HepG2 (cell line): ENCODE measurements around the gene GGTLC2.
"Not testable (repeated sequence)": the region's sequence is repeated elsewhere in the genome, so short reads cannot be mapped to it uniquely, and the experiment has no call there.

Source experiments
- BHLHE40 ChIP-seq: IDR thresholded peaks from 2 replicates; pipeline ENCODE4 v1.6.1; 2011; ENCODE audit warnings: low read length, improper control_type of control experiment
- CHD2 ChIP-seq: IDR thresholded peaks from 2 replicates; pipeline ENCODE4 v1.6.1; 2011; ENCODE audit warnings: low read depth, low read length, improper control_type of control experiment
- KDM1A ChIP-seq: IDR thresholded peaks from 2 replicates; pipeline ENCODE4 v1.6.1; 2016; ENCODE audit warnings: missing compliant biosample characterization
- PRPF4 ChIP-seq: fragments of 200-400 bp; formaldehyde crosslinking; IDR thresholded peaks from 2 replicates; pipeline ENCODE4 v1.6.1; 2016; ENCODE audit warnings: low read length, low read depth; ENCODE audit not compliant: poor library complexity, severe bottlenecking
- RNF2 ChIP-seq: fragments of 450-650 bp; conservative IDR thresholded peaks from 2 replicates; pipeline ENCODE4 v1.6.1; 2016; ENCODE audit warnings: low read depth
- SP1 ChIP-seq, 2 experiments: fragments of 450-650 bp in 1 of 2; sonication (generic) in 1 of 2; formaldehyde crosslinking in 1 of 2; IDR thresholded peaks; 2 replicates each; pipeline versions ENCODE4 v1.4.0 to v1.6.1; 2016 to 2020; ENCODE audit warnings: missing genetic modification reagents in 1 of 2
- ZNF263 ChIP-seq: sonication (generic); formaldehyde crosslinking; IDR thresholded peaks from 2 replicates; pipeline ENCODE4 v1.4.0; 2020; ENCODE audit warnings: missing genetic modification reagents
- ZNF510 ChIP-seq: sonication (generic); formaldehyde crosslinking; IDR thresholded peaks from 2 replicates; pipeline ENCODE4 v1.4.0; 2020; ENCODE audit warnings: low read depth, mild to moderate bottlenecking, missing genetic modification reagents
- TF ChIP-seq, protein P1 (sequence below): sonication (generic); formaldehyde crosslinking; IDR thresholded peaks from 2 replicates; pipeline ENCODE4 v1.5.1; 2020; ENCODE audit warnings: mild to moderate bottlenecking, missing genetic modification reagents, borderline replicate concordance
- TF ChIP-seq, protein P2 (sequence below), 2 experiments: sonication (generic) in 1 of 2; formaldehyde crosslinking in 1 of 2; IDR thresholded peaks; 2 replicates each; pipeline versions ENCODE4 v1.5.1 to v1.6.1; 2011 to 2020; ENCODE audit warnings: borderline replicate concordance in 1 of 2, low read depth in 1 of 2, low read length in 1 of 2, mild to moderate bottlenecking in 1 of 2, missing genetic modification reagents in 1 of 2, moderate library complexity in 1 of 2
- TF ChIP-seq, protein P3 (sequence below): IDR thresholded peaks from 2 replicates; pipeline ENCODE4 v1.6.1; 2016; ENCODE audit warnings: control low read depth
- TF ChIP-seq, protein P4 (sequence below): sonication (generic); formaldehyde crosslinking; IDR thresholded peaks from 2 replicates; pipeline ENCODE4 v1.5.0; 2020; ENCODE audit warnings: mild to moderate bottlenecking, missing genetic modification reagents, moderate library complexity

DNA sequence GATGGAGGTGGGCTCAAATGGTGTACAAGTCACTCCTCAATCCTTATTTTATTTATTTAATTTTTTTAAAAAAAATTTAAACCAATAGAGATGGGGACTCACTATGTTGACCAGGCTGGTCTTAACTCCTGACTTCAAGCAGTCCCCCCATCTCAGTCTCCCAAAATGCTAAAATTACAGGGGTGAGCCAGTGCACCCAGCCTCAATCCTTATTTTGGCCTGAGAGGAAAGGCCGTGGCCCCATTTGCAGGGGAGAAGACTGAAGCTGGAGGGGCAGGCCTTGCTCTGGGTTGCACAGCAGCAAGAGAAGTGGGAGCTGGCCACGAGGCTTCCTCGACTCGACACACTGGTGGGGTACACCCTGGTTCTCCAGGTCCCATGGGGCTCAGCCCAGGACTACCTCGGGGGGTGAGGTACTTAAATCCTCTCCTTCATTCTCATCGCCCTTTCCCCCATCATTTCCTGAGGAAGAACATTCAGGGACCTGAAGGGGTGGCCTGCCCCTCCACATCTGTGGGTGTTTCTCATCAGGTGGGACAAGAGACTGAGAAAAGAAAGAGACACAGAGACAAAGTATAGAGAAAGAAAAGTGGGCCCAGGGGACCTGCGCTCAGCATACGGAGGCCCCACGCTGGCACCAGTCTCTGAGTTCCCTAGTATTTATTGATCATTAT is 4.6 kb downstream of the GGTLC2 start:
- TF ChIP-seq KDM1A (CRISPR knock-in tag); SP1 (IDR thresholded peaks at IDR 0.05); SP1 (CRISPR knock-in tag; IDR thresholded peaks at IDR 0.05); CHD2; ZNF263 (CRISPR knock-in tag); PRPF4; RNF2; BHLHE40; ZNF510 (CRISPR knock-in tag): not testable (repeated sequence)
- TF ChIP-seq, protein P1, sequence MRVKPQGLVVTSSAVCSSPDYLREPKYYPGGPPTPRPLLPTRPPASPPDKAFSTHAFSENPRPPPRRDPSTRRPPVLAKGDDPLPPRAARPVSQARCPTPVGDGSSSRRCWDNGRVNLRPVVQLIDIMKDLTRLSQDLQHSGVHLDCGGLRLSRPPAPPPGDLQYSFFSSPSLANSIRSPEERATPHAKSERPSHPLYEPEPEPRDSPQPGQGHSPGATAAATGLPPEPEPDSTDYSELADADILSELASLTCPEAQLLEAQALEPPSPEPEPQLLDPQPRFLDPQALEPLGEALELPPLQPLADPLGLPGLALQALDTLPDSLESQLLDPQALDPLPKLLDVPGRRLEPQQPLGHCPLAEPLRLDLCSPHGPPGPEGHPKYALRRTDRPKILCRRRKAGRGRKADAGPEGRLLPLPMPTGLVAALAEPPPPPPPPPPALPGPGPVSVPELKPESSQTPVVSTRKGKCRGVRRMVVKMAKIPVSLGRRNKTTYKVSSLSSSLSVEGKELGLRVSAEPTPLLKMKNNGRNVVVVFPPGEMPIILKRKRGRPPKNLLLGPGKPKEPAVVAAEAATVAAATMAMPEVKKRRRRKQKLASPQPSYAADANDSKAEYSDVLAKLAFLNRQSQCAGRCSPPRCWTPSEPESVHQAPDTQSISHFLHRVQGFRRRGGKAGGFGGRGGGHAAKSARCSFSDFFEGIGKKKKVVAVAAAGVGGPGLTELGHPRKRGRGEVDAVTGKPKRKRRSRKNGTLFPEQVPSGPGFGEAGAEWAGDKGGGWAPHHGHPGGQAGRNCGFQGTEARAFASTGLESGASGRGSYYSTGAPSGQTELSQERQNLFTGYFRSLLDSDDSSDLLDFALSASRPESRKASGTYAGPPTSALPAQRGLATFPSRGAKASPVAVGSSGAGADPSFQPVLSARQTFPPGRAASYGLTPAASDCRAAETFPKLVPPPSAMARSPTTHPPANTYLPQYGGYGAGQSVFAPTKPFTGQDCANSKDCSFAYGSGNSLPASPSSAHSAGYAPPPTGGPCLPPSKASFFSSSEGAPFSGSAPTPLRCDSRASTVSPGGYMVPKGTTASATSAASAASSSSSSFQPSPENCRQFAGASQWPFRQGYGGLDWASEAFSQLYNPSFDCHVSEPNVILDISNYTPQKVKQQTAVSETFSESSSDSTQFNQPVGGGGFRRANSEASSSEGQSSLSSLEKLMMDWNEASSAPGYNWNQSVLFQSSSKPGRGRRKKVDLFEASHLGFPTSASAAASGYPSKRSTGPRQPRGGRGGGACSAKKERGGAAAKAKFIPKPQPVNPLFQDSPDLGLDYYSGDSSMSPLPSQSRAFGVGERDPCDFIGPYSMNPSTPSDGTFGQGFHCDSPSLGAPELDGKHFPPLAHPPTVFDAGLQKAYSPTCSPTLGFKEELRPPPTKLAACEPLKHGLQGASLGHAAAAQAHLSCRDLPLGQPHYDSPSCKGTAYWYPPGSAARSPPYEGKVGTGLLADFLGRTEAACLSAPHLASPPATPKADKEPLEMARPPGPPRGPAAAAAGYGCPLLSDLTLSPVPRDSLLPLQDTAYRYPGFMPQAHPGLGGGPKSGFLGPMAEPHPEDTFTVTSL, result not testable (repeated sequence)
- TF ChIP-seq, protein P2, sequence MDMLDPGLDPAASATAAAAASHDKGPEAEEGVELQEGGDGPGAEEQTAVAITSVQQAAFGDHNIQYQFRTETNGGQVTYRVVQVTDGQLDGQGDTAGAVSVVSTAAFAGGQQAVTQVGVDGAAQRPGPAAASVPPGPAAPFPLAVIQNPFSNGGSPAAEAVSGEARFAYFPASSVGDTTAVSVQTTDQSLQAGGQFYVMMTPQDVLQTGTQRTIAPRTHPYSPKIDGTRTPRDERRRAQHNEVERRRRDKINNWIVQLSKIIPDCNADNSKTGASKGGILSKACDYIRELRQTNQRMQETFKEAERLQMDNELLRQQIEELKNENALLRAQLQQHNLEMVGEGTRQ (IDR thresholded peaks at IDR 0.05; ENCODE audit: low read depth, low read length), result not testable (repeated sequence)
- TF ChIP-seq, protein P2 (CRISPR knock-in tag; IDR thresholded peaks at IDR 0.05; ENCODE audit: borderline replicate concordance), result not testable (repeated sequence)
- TF ChIP-seq, protein P3, sequence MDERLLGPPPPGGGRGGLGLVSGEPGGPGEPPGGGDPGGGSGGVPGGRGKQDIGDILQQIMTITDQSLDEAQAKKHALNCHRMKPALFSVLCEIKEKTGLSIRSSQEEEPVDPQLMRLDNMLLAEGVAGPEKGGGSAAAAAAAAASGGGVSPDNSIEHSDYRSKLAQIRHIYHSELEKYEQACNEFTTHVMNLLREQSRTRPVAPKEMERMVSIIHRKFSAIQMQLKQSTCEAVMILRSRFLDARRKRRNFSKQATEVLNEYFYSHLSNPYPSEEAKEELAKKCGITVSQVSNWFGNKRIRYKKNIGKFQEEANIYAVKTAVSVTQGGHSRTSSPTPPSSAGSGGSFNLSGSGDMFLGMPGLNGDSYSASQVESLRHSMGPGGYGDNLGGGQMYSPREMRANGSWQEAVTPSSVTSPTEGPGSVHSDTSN, result not testable (repeated sequence)
- TF ChIP-seq, protein P4, sequence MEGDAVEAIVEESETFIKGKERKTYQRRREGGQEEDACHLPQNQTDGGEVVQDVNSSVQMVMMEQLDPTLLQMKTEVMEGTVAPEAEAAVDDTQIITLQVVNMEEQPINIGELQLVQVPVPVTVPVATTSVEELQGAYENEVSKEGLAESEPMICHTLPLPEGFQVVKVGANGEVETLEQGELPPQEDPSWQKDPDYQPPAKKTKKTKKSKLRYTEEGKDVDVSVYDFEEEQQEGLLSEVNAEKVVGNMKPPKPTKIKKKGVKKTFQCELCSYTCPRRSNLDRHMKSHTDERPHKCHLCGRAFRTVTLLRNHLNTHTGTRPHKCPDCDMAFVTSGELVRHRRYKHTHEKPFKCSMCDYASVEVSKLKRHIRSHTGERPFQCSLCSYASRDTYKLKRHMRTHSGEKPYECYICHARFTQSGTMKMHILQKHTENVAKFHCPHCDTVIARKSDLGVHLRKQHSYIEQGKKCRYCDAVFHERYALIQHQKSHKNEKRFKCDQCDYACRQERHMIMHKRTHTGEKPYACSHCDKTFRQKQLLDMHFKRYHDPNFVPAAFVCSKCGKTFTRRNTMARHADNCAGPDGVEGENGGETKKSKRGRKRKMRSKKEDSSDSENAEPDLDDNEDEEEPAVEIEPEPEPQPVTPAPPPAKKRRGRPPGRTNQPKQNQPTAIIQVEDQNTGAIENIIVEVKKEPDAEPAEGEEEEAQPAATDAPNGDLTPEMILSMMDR (CRISPR knock-in tag), result not testable (repeated sequence)
